K562 (cell line): ENCODE data around the gene SLC7A6. TPM values are rescaled to one million over a fixed set of nuclear protein-coding genes. Genes with fewer than 3 reads are reported as not detected.
A peak's percentile ranks its signal among the peaks of the same experiment; 100 is the strongest.

Source experiments
- ARID4B ChIP-seq: sonication (generic); formaldehyde crosslinking; IDR thresholded peaks from 2 replicates; pipeline ENCODE4 v1.8.0; 2022; ENCODE audit warnings: mild to moderate bottlenecking, missing genetic modification reagents
- BCOR ChIP-seq: fragments of 450-650 bp; IDR thresholded peaks from 2 replicates; pipeline ENCODE4 v1.6.1; 2016
- ETV1 ChIP-seq: fragments of 450-650 bp; conservative IDR thresholded peaks from 2 replicates; pipeline ENCODE4 v1.6.1; 2016; ENCODE audit warnings: missing genetic modification characterization, control low read depth, low read depth, missing compliant biosample characterization
- GABPB2 ChIP-seq: fragments of 250-450 bp; sonication (Bioruptor Pico); conservative IDR thresholded peaks from 2 replicates; pipeline ENCODE4 v1.5.1; 2021; ENCODE audit warnings: mild to moderate bottlenecking
- GTF2E2 ChIP-seq: fragments of 200-800 bp; sonication (Bioruptor generic); IDR thresholded peaks from 2 replicates; pipeline ENCODE4 v1.6.1; 2016; ENCODE audit warnings: missing genetic modification characterization, missing compliant biosample characterization
- HCFC1 ChIP-seq: IDR thresholded peaks from 2 replicates; pipeline ENCODE4 v1.6.1; 2012; ENCODE audit warnings: low read depth, low read length, improper control_type of control experiment
- NR2C1 ChIP-seq, 2 experiments: fragments of 450-650 bp; IDR thresholded peaks; 2 replicates each; pipeline ENCODE4 v1.6.1; 2017; ENCODE audit warnings: mild to moderate bottlenecking in 2 of 2, antibody characterized with exemption in 1 of 2, inconsistent platforms in 1 of 2, missing compliant biosample characterization in 1 of 2, missing genetic modification characterization in 1 of 2
- NR2F6 ChIP-seq: fragments of 450-650 bp; formaldehyde crosslinking; IDR thresholded peaks from 2 replicates; pipeline ENCODE4 v1.4.0; 2020; ENCODE audit warnings: mild to moderate bottlenecking
- NR4A1 ChIP-seq, 2 experiments: fragments of 250-450 bp in 1 of 2; fragments of 450-650 bp in 1 of 2; sonication (Bioruptor Pico) in 1 of 2; IDR thresholded peaks; 2 replicates each; pipeline versions ENCODE4 v1.4.0 to v1.6.1; 2016 to 2020; ENCODE audit warnings: mild to moderate bottlenecking in 2 of 2, missing compliant biosample characterization in 1 of 2, missing genetic modification characterization in 1 of 2, moderate library complexity in 1 of 2
- PCBP2 ChIP-seq: fragments of 200-400 bp; formaldehyde crosslinking; IDR thresholded peaks from 2 replicates; pipeline ENCODE4 v1.6.1; 2018; ENCODE audit warnings: low read length, low read depth, mild to moderate bottlenecking, moderate library complexity; ENCODE audit not compliant: poor library complexity, severe bottlenecking
- POLR3A ChIP-seq: IDR thresholded peaks from 2 replicates; pipeline ENCODE4 v1.6.1; 2011; ENCODE audit warnings: borderline replicate concordance, mild to moderate bottlenecking, moderate library complexity; ENCODE audit not compliant: insufficient read length, insufficient read depth; ENCODE audit errors: extremely low read depth
- SIX5 ChIP-seq, 2 experiments: IDR thresholded peaks; 2 replicates each; pipeline ENCODE4 v1.6.1; 2011; ENCODE audit warnings: low read length in 2 of 2, borderline replicate concordance in 1 of 2, low read depth in 1 of 2, mild to moderate bottlenecking in 1 of 2, moderate library complexity in 1 of 2; ENCODE audit not compliant: insufficient read depth in 1 of 2
- SNRNP70 ChIP-seq: fragments of 200-400 bp; formaldehyde crosslinking; optimal IDR thresholded peaks from 2 replicates; pipeline ENCODE3; 2017; ENCODE audit warnings: low read depth, low read length
- TCF7 ChIP-seq: sonication (generic); IDR thresholded peaks from 2 replicates; pipeline ENCODE4 v1.6.1; 2016; ENCODE audit warnings: antibody characterized with exemption, borderline replicate concordance
- TRIM28 ChIP-seq: fragments of 450-650 bp; IDR thresholded peaks from 2 replicates; pipeline ENCODE4 v1.6.1; 2017
- ZNF124 ChIP-seq: sonication (generic); formaldehyde crosslinking; IDR thresholded peaks from 2 replicates; pipeline ENCODE4 v1.8.1; 2022; ENCODE audit warnings: missing genetic modification reagents
- ZNF347 ChIP-seq: fragments of 450-650 bp; formaldehyde crosslinking; IDR thresholded peaks from 2 replicates; pipeline ENCODE4 v1.4.0; 2020; ENCODE audit warnings: low read depth, mild to moderate bottlenecking, moderate library complexity
- ZNF408 ChIP-seq: fragments of 250-450 bp; sonication (Bioruptor Pico); IDR thresholded peaks from 2 replicates; pipeline ENCODE4 v1.4.0; 2020; ENCODE audit warnings: low read depth, mild to moderate bottlenecking, moderate library complexity
- ZNF561 ChIP-seq: fragments of 450-650 bp; formaldehyde crosslinking; conservative IDR thresholded peaks from 2 replicates; pipeline ENCODE4 v1.4.0; 2020; ENCODE audit warnings: mild to moderate bottlenecking, moderate library complexity
- ZNF589 ChIP-seq: fragments of 200-800 bp; sonication (Bioruptor generic); IDR thresholded peaks from 2 replicates; pipeline ENCODE4 v1.6.1; 2016; ENCODE audit warnings: low read depth, missing genetic modification characterization, missing compliant biosample characterization
- ZSCAN29 ChIP-seq: fragments of 450-650 bp; IDR thresholded peaks from 2 replicates; pipeline ENCODE4 v1.6.1; 2017
- polyA plus RNA-seq, 8 experiments: library from polyadenylated mRNA; depleted of rRNA in 4 of 8; stranded (reverse) in 5 of 8; unstranded in 3 of 8; fragments of >200 nt; fragmentation: Nextera tagmentation in 2 of 8; fragmentation: Illumina TruSeq in 1 of 8; extraction: Ambion mirVana in 2 of 8; extraction: Trizol in 1 of 8; gene quantifications; 2 replicates each; pipeline versions ENCODE4 v1.2.1 to v1.2.3, GENCODE V29; 2011 to 2014; ENCODE audit warnings: inconsistent platforms in 1 of 8, missing spikeins in 1 of 8
- total RNA-seq, 7 experiments: library from RNA; depleted of rRNA in 6 of 7; stranded (reverse); fragments of >200 nt in 6 of 7; fragmentation: Illumina TruSeq in 2 of 7; extraction: Trizol in 2 of 7; gene quantifications; 2 replicates each; pipeline versions ENCODE4 v1.2.1 to v1.2.3, GENCODE V29; 2011 to 2021; ENCODE audit warnings: low replicate concordance in 1 of 7
- TF ChIP-seq, protein P1 (sequence below): fragments of 250-450 bp; sonication (Bioruptor Pico); IDR thresholded peaks from 2 replicates; pipeline ENCODE4 v1.9.0; 2021; ENCODE audit warnings: mild to moderate bottlenecking

Gene SLC7A6
- total and polyA plus RNA-seq, 9 of the 15 experiments (the other 6 are each of a cell fraction or from before 2014, with no cell fraction given) = 12.6 to 60.1 (median 29.8) TPM

DNA sequence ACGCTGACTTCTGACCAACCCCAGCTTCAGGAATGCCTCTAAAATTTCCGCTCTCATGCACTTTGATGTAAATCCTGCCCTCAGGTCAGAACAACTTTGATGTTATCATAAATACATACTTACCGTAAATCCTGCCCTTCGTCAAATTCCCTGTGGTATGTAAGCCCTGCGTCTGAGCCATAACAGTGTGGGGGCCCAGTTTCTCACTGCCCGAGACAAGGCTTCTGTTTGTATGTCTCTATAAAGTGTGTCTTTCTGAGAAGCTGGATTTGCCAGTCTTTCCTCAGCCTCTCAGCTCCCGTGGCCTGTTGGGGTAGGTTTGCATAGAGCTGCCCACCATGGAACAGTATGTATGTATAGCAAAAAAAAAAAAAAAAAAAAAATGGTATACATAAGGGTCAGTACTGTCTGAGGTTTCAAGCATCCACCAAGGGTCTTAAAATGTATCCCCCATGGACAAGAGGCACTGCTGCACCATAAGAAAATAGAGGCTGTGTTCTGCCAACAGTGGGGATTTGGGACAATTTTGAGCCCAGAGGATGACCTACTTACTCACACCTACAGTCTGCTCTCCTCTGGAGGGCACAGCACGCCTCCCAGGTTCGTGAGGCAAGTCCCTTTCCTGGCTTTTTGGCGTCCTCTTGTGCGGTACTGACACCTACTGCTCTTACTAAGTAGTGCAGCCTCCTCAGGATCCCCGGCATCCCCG lies 64.0 kb downstream of the SLC7A6 start (continued):
- no peak for TF ChIP-seq SIX5 (IDR thresholded peaks at IDR 0.05; ENCODE audit: borderline replicate concordance in 1 of 2, insufficient read depth in 1 of 2, low read depth in 1 of 2, low read length in 2 of 2)
- TF ChIP-seq ZNF561 (CRISPR knock-in tag) = no peak
- no peak for TF ChIP-seq POLR3A
- TF ChIP-seq TRIM28 = no peak
- TF ChIP-seq ZNF347 (CRISPR knock-in tag) = no peak
- TF ChIP-seq ETV1 (tag) = peak; percentile 34; the same call in 1 of the 2 replicates
- no peak for TF ChIP-seq GABPB2 (CRISPR knock-in tag)
- TF ChIP-seq ZNF408 (CRISPR knock-in tag) = no peak
- TF ChIP-seq TCF7 = no peak
- no peak for TF ChIP-seq GTF2E2
- no peak for TF ChIP-seq NR4A1 (CRISPR knock-in tag; IDR thresholded peaks at IDR 0.05)
- no peak for TF ChIP-seq NR4A1 (tag; IDR thresholded peaks at IDR 0.05)
- TF ChIP-seq ARID4B (CRISPR knock-in tag) = no peak
- no peak for TF ChIP-seq SNRNP70
- no peak for TF ChIP-seq NR2C1 (IDR thresholded peaks at IDR 0.05)
- no peak for TF ChIP-seq NR2C1 (tag; IDR thresholded peaks at IDR 0.05)
- TF ChIP-seq PCBP2 = no peak
- TF ChIP-seq ZSCAN29 = no peak
- no peak for TF ChIP-seq ZNF124 (CRISPR knock-in tag)
- TF ChIP-seq ZNF589 (CRISPR knock-in tag) = no peak
- TF ChIP-seq HCFC1 = no peak
- TF ChIP-seq, protein P1, sequence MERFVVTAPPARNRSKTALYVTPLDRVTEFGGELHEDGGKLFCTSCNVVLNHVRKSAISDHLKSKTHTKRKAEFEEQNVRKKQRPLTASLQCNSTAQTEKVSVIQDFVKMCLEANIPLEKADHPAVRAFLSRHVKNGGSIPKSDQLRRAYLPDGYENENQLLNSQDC (CRISPR knock-in tag) = no peak
- TF ChIP-seq BCOR = no peak
- no peak for TF ChIP-seq NR2F6
